Fibroblast of mammary gland (primary cell): ENCODE measurements around the gene GDPD5.
A peak's percentile ranks its signal among the peaks of the same experiment; 100 is the strongest.

ENCODE experiments used
- DNase-seq: peaks from one replicate; pipeline ENCODE4 v3.0.0-alpha.2; 2010; ENCODE audit warnings: low read depth
- H3K4me3 ChIP-seq: 2 replicates; pipeline ENCODE4 v1.5.1; 2011; ENCODE audit warnings: low read depth, mild to moderate bottlenecking, low read length, moderate library complexity; ENCODE audit not compliant: control insufficient read depth
- TF ChIP-seq, protein P1 (sequence below): conservative IDR thresholded peaks from 2 replicates; pipeline ENCODE4 v1.5.1; 2011; ENCODE audit warnings: low read depth, low read length, inconsistent platforms; ENCODE audit not compliant: control insufficient read depth, insufficient read depth

The GDPD5 gene

GRCh38 chr11:75541193-75542087 lies 15.7 kb upstream of the GDPD5 start:
- no peak overlapping the region for H3K4me3 ChIP-seq
- TF ChIP-seq, protein P1, sequence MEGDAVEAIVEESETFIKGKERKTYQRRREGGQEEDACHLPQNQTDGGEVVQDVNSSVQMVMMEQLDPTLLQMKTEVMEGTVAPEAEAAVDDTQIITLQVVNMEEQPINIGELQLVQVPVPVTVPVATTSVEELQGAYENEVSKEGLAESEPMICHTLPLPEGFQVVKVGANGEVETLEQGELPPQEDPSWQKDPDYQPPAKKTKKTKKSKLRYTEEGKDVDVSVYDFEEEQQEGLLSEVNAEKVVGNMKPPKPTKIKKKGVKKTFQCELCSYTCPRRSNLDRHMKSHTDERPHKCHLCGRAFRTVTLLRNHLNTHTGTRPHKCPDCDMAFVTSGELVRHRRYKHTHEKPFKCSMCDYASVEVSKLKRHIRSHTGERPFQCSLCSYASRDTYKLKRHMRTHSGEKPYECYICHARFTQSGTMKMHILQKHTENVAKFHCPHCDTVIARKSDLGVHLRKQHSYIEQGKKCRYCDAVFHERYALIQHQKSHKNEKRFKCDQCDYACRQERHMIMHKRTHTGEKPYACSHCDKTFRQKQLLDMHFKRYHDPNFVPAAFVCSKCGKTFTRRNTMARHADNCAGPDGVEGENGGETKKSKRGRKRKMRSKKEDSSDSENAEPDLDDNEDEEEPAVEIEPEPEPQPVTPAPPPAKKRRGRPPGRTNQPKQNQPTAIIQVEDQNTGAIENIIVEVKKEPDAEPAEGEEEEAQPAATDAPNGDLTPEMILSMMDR: no peak
- no peak for DNase-seq

GRCh38 chr11:75539459-75540334 lies 14.0 kb upstream of the GDPD5 start:
- TF ChIP-seq, protein P1: no peak
- DNase-seq: no peak
- no peak overlapping the region for H3K4me3 ChIP-seq

- TF ChIP-seq, protein P1: no peak
- H3K4me3 ChIP-seq: no peak overlapping the region
- no peak for DNase-seq
These were observed 12.6 kb upstream of the GDPD5 start for GRCh38 chr11:75538150-75538942.

DNA sequence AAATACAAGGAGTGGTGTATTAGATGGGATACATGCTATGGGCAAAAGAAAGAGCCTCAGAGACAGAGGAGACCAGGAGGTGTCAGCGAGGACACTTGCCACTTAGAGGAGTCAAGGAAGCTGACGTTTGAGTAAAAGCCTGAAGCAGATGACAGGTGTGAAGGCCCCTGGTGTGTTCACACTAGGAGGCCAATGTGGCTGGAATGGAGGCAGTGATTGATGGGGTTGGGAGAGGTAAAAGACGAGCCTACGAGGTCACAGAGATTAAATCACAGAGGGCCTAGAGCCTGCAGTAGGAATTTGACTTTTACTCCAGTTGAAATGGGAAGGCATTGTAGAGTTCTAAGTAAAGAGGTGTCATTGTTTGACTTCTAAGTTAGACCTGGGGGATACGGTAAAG lies 12.0 kb upstream of the GDPD5 start:
- no peak overlapping the region for H3K4me3 ChIP-seq
- TF ChIP-seq, protein P1: no peak

DNA sequence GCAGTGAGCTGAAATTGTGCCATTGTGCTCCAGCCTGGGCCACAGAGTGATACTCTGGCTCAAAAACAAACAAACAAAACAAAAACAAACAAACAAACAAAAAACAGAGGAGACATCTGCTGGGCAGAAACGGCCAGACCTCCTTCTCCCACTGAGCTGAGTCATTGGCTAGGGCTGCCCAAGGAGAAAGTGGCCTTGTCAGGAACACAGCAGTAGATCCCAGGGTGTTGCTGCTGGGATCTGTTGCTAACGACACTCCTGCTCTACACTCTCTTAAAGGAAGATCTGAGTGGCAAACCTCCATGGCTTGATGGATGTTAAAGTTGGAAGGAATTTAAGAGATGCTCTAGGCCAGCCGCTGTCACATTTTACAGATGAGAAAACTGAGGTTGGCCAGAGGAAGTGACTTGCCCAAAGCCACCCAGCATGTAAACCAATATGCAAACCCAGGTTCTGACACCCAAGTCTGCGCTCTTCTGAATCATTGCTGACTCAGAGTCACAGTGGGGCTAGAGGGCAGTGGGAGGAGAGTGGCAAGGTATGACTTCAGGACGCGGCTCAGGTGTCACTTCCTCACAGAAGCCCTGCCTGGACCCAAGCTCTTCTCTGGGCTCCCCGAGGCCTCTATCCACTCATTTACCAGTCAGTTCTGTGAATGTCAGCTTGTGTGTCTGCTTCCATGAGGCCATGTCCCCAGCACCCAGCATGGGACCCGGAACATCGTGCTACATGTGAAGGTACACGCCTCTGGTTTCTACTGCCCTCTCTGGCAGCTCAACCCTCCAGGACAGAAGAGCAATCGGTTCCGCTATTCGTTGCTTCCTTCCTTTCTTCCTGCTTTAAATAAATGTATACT lies 11.3 kb upstream of the GDPD5 start:
- DNase-seq: peak; percentile 50
- no peak overlapping the region for H3K4me3 ChIP-seq
- TF ChIP-seq, protein P1: no peak

More for the DNA sequence above, 12.0 kb upstream of the GDPD5 start:
- no peak for DNase-seq
